HepG2 (cell line): ENCODE measurements around the gene ACSL3. TPM values are rescaled to one million over a fixed set of nuclear protein-coding genes. Genes with fewer than 3 reads are reported as not detected.
A peak's percentile ranks its signal among the peaks of the same experiment; 100 is the strongest.

Experiments
- CAMTA2 ChIP-seq: sonication (generic); formaldehyde crosslinking; IDR thresholded peaks from 2 replicates; pipeline ENCODE4 v1.4.0; 2020; ENCODE audit warnings: mild to moderate bottlenecking, missing genetic modification reagents, borderline replicate concordance
- FOXJ3 ChIP-seq: sonication (generic); formaldehyde crosslinking; IDR thresholded peaks from 2 replicates; pipeline ENCODE4 v1.4.0; 2020; ENCODE audit warnings: missing genetic modification reagents, mild to moderate bottlenecking, borderline replicate concordance
- MTF1 ChIP-seq: sonication (generic); formaldehyde crosslinking; IDR thresholded peaks from 2 replicates; pipeline ENCODE4 v1.5.0; 2020; ENCODE audit warnings: missing genetic modification reagents
- PRDM10 ChIP-seq: sonication (generic); formaldehyde crosslinking; IDR thresholded peaks from 2 replicates; pipeline ENCODE4 v1.4.0; 2020; ENCODE audit warnings: low read depth, missing genetic modification reagents
- PRDM15 ChIP-seq: sonication (generic); formaldehyde crosslinking; IDR thresholded peaks from 2 replicates; pipeline ENCODE4 v1.4.0; 2020; ENCODE audit warnings: missing genetic modification reagents
- SALL2 ChIP-seq: sonication (generic); formaldehyde crosslinking; IDR thresholded peaks from 2 replicates; pipeline ENCODE4 v1.8.1; 2023; ENCODE audit warnings: mild to moderate bottlenecking, missing genetic modification reagents, inconsistent platforms
- SRSF4 ChIP-seq: fragments of 200-400 bp; formaldehyde crosslinking; IDR thresholded peaks from one replicate; pipeline ENCODE4 v1.6.1; 2018; ENCODE audit warnings: mild to moderate bottlenecking, low read depth, low read length, moderate library complexity; ENCODE audit not compliant: poor library complexity, severe bottlenecking
- TARDBP ChIP-seq: sonication (generic); formaldehyde crosslinking; IDR thresholded peaks from 2 replicates; pipeline ENCODE4 v1.8.0; 2022; ENCODE audit warnings: mild to moderate bottlenecking, missing genetic modification reagents
- TBL1XR1 ChIP-seq: fragments of 150-350 bp; IDR thresholded peaks from 2 replicates; pipeline ENCODE4 v1.6.1; 2014; ENCODE audit warnings: borderline replicate concordance, low read length; ENCODE audit not compliant: partially characterized antibody
- TMF1 ChIP-seq: sonication (generic); formaldehyde crosslinking; IDR thresholded peaks from 2 replicates; pipeline ENCODE4 v1.8.1; 2022; ENCODE audit warnings: low read depth, missing genetic modification reagents
- ZBTB3 ChIP-seq: sonication (generic); formaldehyde crosslinking; IDR thresholded peaks from 2 replicates; pipeline ENCODE4 v1.4.0; 2020; ENCODE audit warnings: low read depth, mild to moderate bottlenecking, moderate library complexity, missing genetic modification reagents, borderline replicate concordance
- ZFP90 ChIP-seq: sonication (generic); formaldehyde crosslinking; IDR thresholded peaks from 2 replicates; pipeline ENCODE4 v1.8.0; 2022; ENCODE audit warnings: missing genetic modification reagents, mild to moderate bottlenecking, inconsistent platforms, borderline replicate concordance
- ZNF550 ChIP-seq: sonication (generic); formaldehyde crosslinking; IDR thresholded peaks from 2 replicates; pipeline ENCODE4 v1.4.0; 2020; ENCODE audit warnings: mild to moderate bottlenecking, missing genetic modification reagents, borderline replicate concordance
- ZNF556 ChIP-seq: sonication (generic); formaldehyde crosslinking; IDR thresholded peaks from 2 replicates; pipeline ENCODE4 v1.4.0; 2020; ENCODE audit warnings: mild to moderate bottlenecking, missing genetic modification reagents, borderline replicate concordance
- ZNF574 ChIP-seq: sonication (generic); formaldehyde crosslinking; IDR thresholded peaks from 2 replicates; pipeline ENCODE4 v1.4.0; 2020; ENCODE audit warnings: missing genetic modification reagents
- ZNF792 ChIP-seq: IDR thresholded peaks from 2 replicates; pipeline ENCODE4 v1.6.1; 2016
- ZSCAN9 ChIP-seq: IDR thresholded peaks from 2 replicates; pipeline ENCODE4 v1.6.1; 2016; ENCODE audit warnings: borderline replicate concordance
- polyA plus RNA-seq, 8 experiments: library from polyadenylated mRNA; depleted of rRNA in 3 of 8; stranded (reverse) in 7 of 8; unstranded in 1 of 8; fragments of >200 nt; fragmentation: Illumina TruSeq in 4 of 8; extraction: Trizol in 4 of 8; gene quantifications; 2 replicates each; pipeline versions ENCODE4 v1.2.1 to v1.2.3, GENCODE V29; 2011 to 2016; ENCODE audit warnings: low read depth in 4 of 8, missing spikeins in 1 of 8, mixed read lengths in 1 of 8; ENCODE audit not compliant: insufficient read depth in 1 of 8
- total RNA-seq, 5 experiments: library from RNA; depleted of rRNA; stranded (reverse); fragments of >200 nt; fragmentation: Illumina TruSeq; extraction: Trizol; gene quantifications; 2 replicates each; pipeline ENCODE4 v1.2.3, GENCODE V29; 2016; ENCODE audit warnings: low read depth in 1 of 5

Gene ACSL3
- total and polyA plus RNA-seq, 2 of the 13 experiments (the other 11 are each of a cell fraction or from before 2014, with no cell fraction given): 305 to 365 TPM

GRCh38 chr2:222982010-222982908 lies 121.4 kb downstream of the ACSL3 start (continued):
- TF ChIP-seq PRDM10 (CRISPR knock-in tag): no peak
- TF ChIP-seq SALL2 (CRISPR knock-in tag): no peak
- TF ChIP-seq PRDM15 (CRISPR knock-in tag): no peak
- TF ChIP-seq ZNF792 (CRISPR knock-in tag): 0 out of 2 replicates have a peak, but pooled peaks have one; percentile 31
- TF ChIP-seq TARDBP (CRISPR knock-in tag): 0 out of 2 replicates have a peak, but pooled peaks have one; percentile 23
- no peak for TF ChIP-seq SRSF4
- TF ChIP-seq ZNF550 (CRISPR knock-in tag): no peak
- no peak for TF ChIP-seq MTF1 (CRISPR knock-in tag)
- TF ChIP-seq ZNF556 (CRISPR knock-in tag): no peak
- no peak for TF ChIP-seq CAMTA2
- 0 out of 2 replicates have a peak, but pooled peaks have one; percentile 67 for TF ChIP-seq ZSCAN9 (CRISPR knock-in tag)
- TF ChIP-seq ZFP90 (CRISPR knock-in tag): no peak
- TF ChIP-seq FOXJ3 (CRISPR knock-in tag): no peak
- TF ChIP-seq ZBTB3 (CRISPR knock-in tag): no peak
- TF ChIP-seq TMF1 (CRISPR knock-in tag): no peak
- 0 out of 2 replicates have a peak, but pooled peaks have one; percentile 26 for TF ChIP-seq ZNF574 (CRISPR knock-in tag)
- TF ChIP-seq TBL1XR1: no peak
